ENCODE measurements around the gene PNMA3. TPM values are rescaled to one million over a fixed set of nuclear protein-coding genes. Genes with fewer than 3 reads are reported as not detected.

PNMA3 gene
- total and polyA plus RNA-seq, 2 of the 4 experiments (the other 2 are of a cell fraction), result 0.03 TPM; not detected in 1

- no peak overlapping the region for H2AK5ac ChIP-seq (ENCODE audit: low read depth, low read length)
- no peaks in the 10 kb centered on the region for H3K79me1 ChIP-seq (ENCODE audit: low read depth in 1 of 2, low read length in 2 of 2)
- no peaks in the 10 kb centered on the region for H3K36me3 ChIP-seq (ENCODE audit: control insufficient read depth, insufficient read depth, low read length)
- no peak for ATAC-seq (ENCODE audit: low read depth)
- H3K56ac ChIP-seq (ENCODE audit: extremely low read depth, insufficient read depth, low read length), result no peak overlapping the region
- DNase-seq, result no peak
- H3K27me3 ChIP-seq (ENCODE audit: control insufficient read depth, insufficient read depth, low read length), result no peaks in the 10 kb centered on the region; the same call in 1 of the 2 replicates
- ChIA-PET POLR2A (ENCODE audit: unreplicated experiment) (no interaction called here), CTCF (interaction anchor here (0.6 kb wide), 1 partner anchor 11 kb away, joined by 3 read pairs; no protein-coding TSS in a partner anchor)
- no peak overlapping the region for H3K4ac ChIP-seq (ENCODE audit: low read depth, low read length)
- no peak overlapping the region for H3K4me2 ChIP-seq (ENCODE audit: low read depth, low read length)
- no peak overlapping the region for H2BK15ac ChIP-seq (ENCODE audit: low read depth, low read length)
- no peak overlapping the region for H2AK9ac ChIP-seq (replicated peaks; ENCODE audit: low read depth, low read length, poor library complexity)
- H3K9ac ChIP-seq (ENCODE audit: low read depth, low read length), result no peak overlapping the region
- intact Hi-C loops (cut with micrococcal nuclease) (no loop called here), dilution Hi-C loops (cut with HindIII; ENCODE audit: low sequenced_read_pairs, unreplicated experiment) (no loop called here), in situ Hi-C loops (cut with MboI; ENCODE audit: low sequenced_read_pairs) (loop anchor here (25.0 kb wide), 1 partner anchor 433 kb away; the partner anchor contains the start of gene HAUS7)
- H2BK5ac ChIP-seq (ENCODE audit: low read depth, low read length, poor library complexity, severe bottlenecking), result no peak overlapping the region
- BruUV-seq (replicated peaks), result no TSS peak
- 86% methylated on average over 2 of the region's 2 CpGs; no CpG with 5 or more reads in 1 of the 2 experiments for WGBS, 2 experiments (ENCODE audit: extremely low coverage in 2 of 2, insufficient read length in 1 of 2)
- H2BK120ac ChIP-seq (ENCODE audit: low read depth, low read length), result no peak overlapping the region
- no peak overlapping the region for H3K27ac ChIP-seq (ENCODE audit: insufficient read depth, low read length)
- no peaks in the 10 kb centered on the region; the same call in none of the 2 replicates for H3K9me3 ChIP-seq (ENCODE audit: control insufficient read depth, insufficient read depth, low read length)
- H4K5ac ChIP-seq (ENCODE audit: low read depth, low read length), result no peak overlapping the region
- H2AFZ ChIP-seq (replicated peaks; ENCODE audit: low read length, poor library complexity), result no peak overlapping the region
- H4K20me1 ChIP-seq (ENCODE audit: insufficient read depth, low read length), result no peaks in the 10 kb centered on the region
- no peak overlapping the region for H3K14ac ChIP-seq (replicated peaks; ENCODE audit: low read depth, low read length)
- no peak overlapping the region for H4K8ac ChIP-seq (ENCODE audit: low read depth in 2 of 2, low read length in 2 of 2)
- H3K23ac ChIP-seq (ENCODE audit: low read depth, low read length), result no peak overlapping the region
- no peak overlapping the region for H4K91ac ChIP-seq (ENCODE audit: insufficient read depth, low read depth, low read length)
- H3K18ac ChIP-seq (ENCODE audit: low read depth, low read length), result no peak overlapping the region
- H3K9me1 ChIP-seq (ENCODE audit: insufficient read depth, low read length), result no peaks in the 10 kb centered on the region
- no peak overlapping the region for H3K4me3 ChIP-seq (ENCODE audit: insufficient read depth, low read depth, low read length)
- no peak overlapping the region for H2BK20ac ChIP-seq (ENCODE audit: low read depth, low read length)
- H3K4me1 ChIP-seq (ENCODE audit: control insufficient read depth, insufficient read depth, low read length), result no peaks in the 10 kb centered on the region
- no peak for TF ChIP-seq BHLHE40 (IDR thresholded peaks at IDR 0.05; ENCODE audit: low read depth, low read length)
- no peak for TF ChIP-seq RFX5 (IDR thresholded peaks at IDR 0.05; ENCODE audit: low read depth, low read length)
- TF ChIP-seq RAD21 (IDR thresholded peaks at IDR 0.05; ENCODE audit: low read length), result no peak
- no peak for TF ChIP-seq MAZ (IDR thresholded peaks at IDR 0.05; ENCODE audit: borderline replicate concordance, low read depth, low read length)
- TF ChIP-seq RCOR1 (IDR thresholded peaks at IDR 0.05; ENCODE audit: insufficient replicate concordance, low read length), result no peak
- no peak for TF ChIP-seq CEBPB (IDR thresholded peaks at IDR 0.05; ENCODE audit: low read depth, low read length)
- no peak for TF ChIP-seq USF2 (IDR thresholded peaks at IDR 0.05; ENCODE audit: low read depth, low read length)
- no peak for TF ChIP-seq MXI1 (IDR thresholded peaks at IDR 0.05; ENCODE audit: borderline replicate concordance, low read depth, low read length)
- TF ChIP-seq NFE2L2 (IDR thresholded peaks at IDR 0.05; ENCODE audit: low read depth, low read length), result no peak
Observed at GRCh38 chrX:153029162-153029561, 27.1 kb upstream of the PNMA3 start.
